Measurements from ENCODE around the gene ABCG1.

- TF ChIP-seq CTCF (IDR thresholded peaks at IDR 0.05) (no peak), HDAC2 (IDR thresholded peaks at IDR 0.05) (no peak), SREBF2 (IDR thresholded peaks at IDR 0.05) (no peak), MAFK (IDR thresholded peaks at IDR 0.05; ENCODE audit: partially characterized antibody) (no peak), SMC3 (IDR thresholded peaks at IDR 0.05) (no peak), JUN (IDR thresholded peaks at IDR 0.05) (no peak), CHD2 (IDR thresholded peaks at IDR 0.05; ENCODE audit: low read length, partially characterized antibody) (no peak)
Measured at GRCh38 chr21:42271065-42271464, 52.1 kb downstream of the ABCG1 start.
